PC-9 (cell line): ENCODE measurements around the gene SERPIND1.

Source experiments
- CTCF ChIP-seq: fragments of 200-600 bp; sonication (generic); conservative IDR thresholded peaks from 2 replicates; pipeline ENCODE4 v1.6.1; 2017; ENCODE audit warnings: mixed run types, antibody characterized with exemption, mild to moderate bottlenecking, moderate library complexity
- EZH2 ChIP-seq: fragments of 200-600 bp; sonication (generic); IDR thresholded peaks from 2 replicates; pipeline ENCODE4 v1.8.0; 2017; ENCODE audit warnings: antibody characterized with exemption, low read depth

- TF ChIP-seq CTCF (no peak), EZH2 (no peak)
These were observed 10.1 kb upstream of the SERPIND1 start for GRCh38 chr22:20763630-20764470.
